C4-2B (cell line): ENCODE measurements around the gene TMEM38B.

Experiments
- H3K27ac ChIP-seq: fragments of 450-650 bp; 2 replicates; pipeline ENCODE4 v1.5.1; 2017
- CTCF ChIP-seq: fragments of 450-650 bp; conservative IDR thresholded peaks from 2 replicates; pipeline ENCODE4 v1.5.1; 2017; ENCODE audit warnings: mild to moderate bottlenecking
- ZFX ChIP-seq: fragments of 450-650 bp; IDR thresholded peaks from 2 replicates; pipeline ENCODE4 v1.6.1; 2017

Gene TMEM38B

GRCh38 chr9:105683688-105684275 is 10.6 kb upstream of the TMEM38B start:
- TF ChIP-seq ZFX (no peak), CTCF (no peak)

GRCh38 chr9:105686936-105687335 is 7.4 kb upstream of the TMEM38B start:
- TF ChIP-seq ZFX = no peak
- no peak overlapping the region for H3K27ac ChIP-seq

More at GRCh38 chr9:105683688-105684275, 10.6 kb upstream of the TMEM38B start:
- no peak overlapping the region for H3K27ac ChIP-seq

GRCh38 chr9:105690742-105691141 is 3.6 kb upstream of the TMEM38B start:
- peak; percentile 70 for TF ChIP-seq CTCF
- no peak for TF ChIP-seq ZFX
- no peak overlapping the region for H3K27ac ChIP-seq

- TF ChIP-seq CTCF = no peak
- no peak for TF ChIP-seq ZFX
- no peak overlapping the region for H3K27ac ChIP-seq
These were observed 729 bp upstream of the TMEM38B start for GRCh38 chr9:105693435-105694189.

GRCh38 chr9:105694848-105695581 is 674 bp downstream of the TMEM38B start:
- TF ChIP-seq CTCF = no peak; the same call in 1 of the 2 replicates
- TF ChIP-seq ZFX = peak; percentile 47; the same call in 1 of the 2 replicates
- H3K27ac ChIP-seq = peak overlapping the region; percentile 56

- no peak overlapping the region for H3K27ac ChIP-seq
- TF ChIP-seq CTCF (no peak), ZFX (no peak)
These were observed 2.0 kb downstream of the TMEM38B start for GRCh38 chr9:105696219-105696793.

GRCh38 chr9:105697871-105698270 is 3.5 kb downstream of the TMEM38B start:
- no peak overlapping the region for H3K27ac ChIP-seq
- TF ChIP-seq CTCF = no peak
- no peak for TF ChIP-seq ZFX
